DMS53 treated with DMSO at 0.1 percent for 48 hours (cell line): ENCODE results near the gene S1PR3.

Source experiments
- DNase-seq: peaks from one replicate; lab custom pipeline; 2025; ENCODE audit not compliant: unreplicated experiment; lab: John Stamatoyannopoulos, UW

S1PR3 gene

DNA sequence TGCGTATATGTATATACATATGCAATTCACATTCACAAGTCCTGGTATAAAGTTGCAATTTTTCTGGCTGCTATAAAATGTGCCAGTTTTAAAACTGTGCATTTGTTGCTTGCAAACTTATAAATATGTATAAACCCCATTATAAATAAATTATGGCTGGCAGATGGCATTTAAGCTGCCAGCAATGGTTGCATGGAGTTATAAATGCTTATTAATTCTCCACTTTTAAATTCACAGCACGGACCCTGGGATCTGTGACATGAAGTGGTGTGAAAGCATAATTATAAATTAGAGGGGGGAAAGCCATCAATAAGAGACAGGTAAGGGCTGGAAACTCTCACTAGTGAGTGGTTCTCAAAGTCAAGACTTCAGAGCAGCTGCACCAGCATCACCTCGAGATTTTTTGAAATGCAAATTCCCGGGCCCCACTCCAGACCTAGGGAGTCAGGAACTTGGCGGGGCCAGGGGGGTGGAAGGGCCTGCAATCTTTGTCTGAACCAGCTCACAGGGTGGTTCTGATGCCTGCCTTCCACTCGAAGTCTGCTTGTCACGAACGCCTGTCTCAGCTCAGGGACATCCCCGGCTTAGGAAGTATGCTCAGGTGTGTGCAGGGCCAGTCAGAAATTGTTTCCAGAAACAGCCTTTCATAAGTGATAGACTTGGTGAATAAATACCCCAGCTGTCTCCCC, 16.9 kb downstream of the S1PR3 start:
- DNase-seq = no peak

DNA sequence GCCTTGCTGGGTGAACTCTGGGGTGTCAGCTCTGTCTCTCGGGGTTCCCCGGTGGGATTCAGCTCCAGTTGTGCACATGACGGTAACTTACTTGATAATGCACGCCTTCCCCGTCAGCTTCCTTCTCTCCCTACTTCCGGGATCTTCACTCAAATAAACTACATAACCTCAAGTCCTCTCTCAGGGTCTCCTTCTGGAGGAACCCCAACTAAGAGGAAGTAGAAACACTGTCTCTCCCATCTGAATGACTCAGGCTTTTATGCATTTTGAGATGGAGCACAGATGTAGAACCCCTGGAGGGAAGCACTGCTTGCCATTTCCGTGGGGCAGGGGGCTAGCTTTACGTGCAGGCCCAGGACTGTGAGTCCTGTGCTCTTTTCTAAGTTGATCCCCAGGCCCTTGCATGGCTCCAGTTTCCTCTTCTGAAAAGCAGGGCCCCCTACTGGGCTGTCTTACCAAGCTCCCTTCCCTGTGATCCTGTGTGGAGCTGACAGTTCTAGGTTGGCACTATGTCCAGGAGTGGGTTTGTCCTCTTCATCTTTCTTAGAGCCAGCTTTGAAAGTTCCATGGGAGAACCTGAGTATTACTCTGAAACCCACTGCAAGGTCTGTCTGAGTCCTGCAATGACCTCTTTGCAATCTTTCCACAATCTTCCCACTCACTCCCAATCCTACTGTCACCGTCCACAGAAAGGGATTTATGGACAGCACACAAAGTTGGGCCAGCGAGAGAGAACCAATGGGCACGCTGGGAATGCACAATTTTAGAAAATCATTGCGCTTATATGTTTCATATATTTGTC, 17.7 kb downstream of the S1PR3 start:
- DNase-seq = no peak

DNA sequence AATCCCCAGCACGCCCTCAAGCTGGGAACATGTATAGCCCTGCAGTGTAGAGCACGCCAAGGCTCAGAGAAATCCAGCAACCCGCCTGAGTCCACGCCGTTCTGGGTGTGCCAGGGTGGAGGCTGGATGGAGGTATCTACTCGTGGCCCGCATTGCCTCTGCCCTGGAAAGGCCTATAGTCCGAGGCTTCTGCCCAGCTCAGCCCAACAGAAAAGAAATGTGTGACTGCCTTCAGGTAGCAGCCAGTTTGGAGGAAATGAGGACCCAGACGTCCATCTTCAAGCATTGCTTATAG, 18.2 kb downstream of the S1PR3 start:
- no peak for DNase-seq

DNA sequence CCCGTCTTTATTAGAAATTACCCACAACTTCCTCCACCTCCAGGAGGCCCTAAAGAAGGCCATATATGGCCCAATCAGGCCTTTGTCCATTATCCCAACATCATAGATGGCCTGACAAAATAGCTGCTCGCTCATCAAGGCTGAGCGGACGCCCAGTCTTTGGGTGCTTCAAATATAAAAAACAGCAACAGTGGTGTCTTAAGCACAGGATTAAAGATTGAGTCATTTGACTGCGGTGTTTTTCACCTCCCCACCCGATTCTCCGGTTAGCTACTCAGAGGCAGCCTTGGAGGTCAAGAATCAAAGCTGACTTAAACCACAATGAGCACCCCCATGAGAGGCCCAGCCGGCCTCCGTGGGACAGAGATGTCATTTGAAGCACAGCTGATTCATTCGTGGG, 18.8 kb downstream of the S1PR3 start:
- DNase-seq = no peak

DNA sequence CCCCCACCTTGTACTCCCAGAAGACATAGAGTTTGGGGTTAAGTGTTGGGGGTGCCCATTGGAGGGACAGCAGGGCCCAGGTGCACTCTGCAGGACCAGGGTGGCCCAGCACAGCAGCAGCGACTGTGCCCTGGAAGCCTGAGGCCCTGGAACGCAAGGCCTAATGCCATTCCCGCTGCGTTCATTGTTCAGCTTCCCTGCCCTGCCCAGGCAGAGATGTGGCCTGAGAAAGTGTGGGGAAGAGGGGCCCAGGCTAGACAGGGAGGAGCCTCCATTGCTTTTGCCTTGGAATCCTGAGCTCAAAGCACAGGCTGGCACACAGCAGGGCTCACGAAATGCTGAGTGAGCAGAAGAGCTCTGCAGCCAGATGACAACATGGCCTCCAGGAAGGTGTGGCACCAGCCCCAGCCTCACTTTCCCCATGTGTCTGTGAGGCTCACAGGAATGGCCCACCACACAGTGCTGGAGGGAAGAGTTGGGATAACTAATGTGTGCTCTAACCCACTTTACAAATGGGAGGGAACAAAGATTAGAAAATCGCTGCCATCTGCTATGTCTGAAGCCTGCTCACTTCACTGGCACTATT, 19.4 kb downstream of the S1PR3 start:
- DNase-seq = no peak

DNA sequence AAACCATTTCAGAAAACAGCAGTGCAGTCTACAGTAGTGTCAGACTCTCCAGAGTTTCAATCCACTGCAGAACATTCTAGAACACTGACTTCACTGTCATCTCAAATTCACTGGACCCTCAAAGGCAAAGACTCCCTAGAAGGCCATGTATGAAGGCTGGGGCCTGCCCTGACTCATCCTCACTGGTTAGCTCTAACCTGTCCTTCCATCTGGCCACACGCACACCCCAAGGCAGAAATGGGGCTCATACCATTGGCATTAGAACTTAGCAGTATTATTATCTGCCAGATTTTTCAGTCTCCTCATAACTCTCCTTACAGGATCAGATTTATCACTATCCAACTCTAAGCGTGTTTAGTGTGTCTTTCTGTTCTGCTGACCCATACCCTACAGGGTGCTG, 20.4 kb downstream of the S1PR3 start:
- no peak for DNase-seq

DNA sequence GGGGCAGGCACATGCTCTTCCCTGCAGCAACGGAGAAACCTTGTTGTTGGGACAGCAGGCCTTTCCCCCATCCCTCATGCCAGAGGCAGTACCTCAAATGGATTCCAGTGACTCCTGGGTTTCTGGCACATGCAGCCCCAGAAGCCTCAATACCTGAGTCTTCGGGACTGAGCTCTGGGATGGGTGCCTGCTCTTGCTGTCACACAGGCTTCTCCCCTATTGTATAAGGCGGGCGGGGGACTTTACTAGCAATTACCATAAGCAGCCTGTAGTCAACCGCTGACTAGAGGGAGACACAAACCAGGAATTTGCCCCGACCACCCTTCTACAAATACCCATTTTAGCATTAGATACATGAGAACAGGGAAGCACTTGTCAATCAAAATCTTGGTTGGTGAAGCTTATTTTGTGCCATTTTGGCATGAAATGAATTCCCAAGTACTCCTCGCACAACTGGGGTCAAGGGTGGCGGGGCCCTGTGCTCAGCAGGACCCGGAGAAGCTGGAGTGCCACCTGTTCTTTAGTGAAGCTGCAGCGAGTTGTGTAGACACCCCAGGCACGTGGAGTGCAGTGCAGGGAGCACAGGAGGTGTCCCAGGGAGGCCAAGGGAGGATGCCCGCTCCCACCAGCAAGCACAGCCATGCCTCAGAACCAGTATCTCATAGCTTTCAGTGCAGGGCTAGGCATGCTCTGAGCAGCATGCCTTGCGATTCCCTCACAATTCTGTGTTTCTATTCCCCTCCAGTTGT, 21.2 kb downstream of the S1PR3 start:
- DNase-seq = no peak

DNA sequence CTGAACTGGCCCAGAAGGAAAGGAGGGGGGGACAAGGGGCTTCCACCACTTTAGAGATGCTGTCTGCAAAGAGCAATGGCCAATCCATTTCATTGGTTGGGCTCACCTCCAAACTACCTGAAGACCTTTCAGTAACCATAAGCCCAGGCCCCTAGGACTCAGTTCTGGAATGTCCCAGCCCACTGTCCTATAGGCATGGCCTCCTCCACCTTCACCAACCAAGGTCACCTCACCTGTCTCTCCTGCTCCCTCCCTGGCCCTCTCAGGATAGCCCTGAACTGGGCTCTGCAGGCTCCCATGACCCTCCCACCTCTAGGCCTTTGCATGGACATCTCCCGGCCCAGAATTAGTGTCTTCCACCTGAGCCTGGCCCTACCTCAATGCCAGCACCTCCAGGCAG, 22.4 kb downstream of the S1PR3 start:
- no peak for DNase-seq

DNA sequence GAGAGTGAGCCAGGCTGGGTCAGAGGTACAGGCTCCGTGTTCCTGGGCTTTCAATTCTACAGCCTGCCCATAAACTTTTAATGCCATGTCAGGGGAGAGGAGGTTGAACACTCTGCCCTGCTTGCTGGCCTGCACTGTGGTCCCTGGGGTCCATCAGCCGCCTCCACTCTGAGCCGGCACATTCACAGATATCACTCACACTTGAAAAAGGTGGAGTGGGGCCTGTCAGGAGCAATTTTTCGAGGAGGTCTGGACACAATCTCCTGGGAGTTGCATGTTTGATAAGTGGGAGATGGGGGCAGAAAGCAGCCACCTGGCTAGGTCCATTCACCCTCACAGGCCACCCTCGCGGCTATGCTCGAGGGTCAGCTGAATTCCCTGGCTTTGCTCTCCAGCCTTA, 22.9 kb downstream of the S1PR3 start:
- no peak for DNase-seq

DNA sequence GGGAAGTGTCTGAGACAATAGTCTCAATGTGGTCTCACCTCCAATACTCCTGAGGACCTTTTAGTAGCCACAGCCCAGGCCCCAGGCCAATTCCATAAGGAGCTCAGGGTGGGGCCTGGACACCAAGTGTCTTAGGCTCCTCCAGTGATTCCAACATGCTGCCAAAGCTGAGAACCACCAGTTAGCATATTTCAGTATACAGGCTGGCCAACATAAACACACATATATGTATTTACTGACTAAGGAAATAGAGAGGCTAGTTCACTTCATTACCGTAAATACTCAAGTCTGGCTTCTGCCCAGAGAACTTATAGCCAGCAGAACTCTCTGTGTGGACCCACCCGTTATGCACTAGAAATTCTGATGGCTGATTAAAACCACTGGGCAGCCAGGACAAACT, 24.1 kb downstream of the S1PR3 start:
- DNase-seq = no peak

DNA sequence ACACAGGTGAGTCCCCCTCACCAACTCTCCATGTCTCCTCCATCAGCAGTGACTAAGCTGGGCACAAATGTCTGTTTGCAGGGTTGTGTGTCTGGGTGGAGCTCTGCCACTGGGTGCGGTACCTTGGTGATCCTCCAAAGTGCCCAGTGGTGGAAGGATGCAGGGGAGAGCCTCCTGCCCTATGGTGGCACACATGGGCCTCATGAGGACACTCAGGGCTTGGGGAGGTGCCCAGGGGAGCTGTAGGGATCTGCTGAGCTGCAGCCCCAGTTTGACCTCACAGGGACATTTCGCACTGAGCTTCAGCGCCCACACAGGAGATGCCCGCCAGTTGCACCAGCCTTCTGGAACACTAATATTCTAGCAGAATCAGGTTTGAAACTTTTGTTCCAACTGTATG, 29.5 kb downstream of the S1PR3 start:
- DNase-seq = no peak

DNA sequence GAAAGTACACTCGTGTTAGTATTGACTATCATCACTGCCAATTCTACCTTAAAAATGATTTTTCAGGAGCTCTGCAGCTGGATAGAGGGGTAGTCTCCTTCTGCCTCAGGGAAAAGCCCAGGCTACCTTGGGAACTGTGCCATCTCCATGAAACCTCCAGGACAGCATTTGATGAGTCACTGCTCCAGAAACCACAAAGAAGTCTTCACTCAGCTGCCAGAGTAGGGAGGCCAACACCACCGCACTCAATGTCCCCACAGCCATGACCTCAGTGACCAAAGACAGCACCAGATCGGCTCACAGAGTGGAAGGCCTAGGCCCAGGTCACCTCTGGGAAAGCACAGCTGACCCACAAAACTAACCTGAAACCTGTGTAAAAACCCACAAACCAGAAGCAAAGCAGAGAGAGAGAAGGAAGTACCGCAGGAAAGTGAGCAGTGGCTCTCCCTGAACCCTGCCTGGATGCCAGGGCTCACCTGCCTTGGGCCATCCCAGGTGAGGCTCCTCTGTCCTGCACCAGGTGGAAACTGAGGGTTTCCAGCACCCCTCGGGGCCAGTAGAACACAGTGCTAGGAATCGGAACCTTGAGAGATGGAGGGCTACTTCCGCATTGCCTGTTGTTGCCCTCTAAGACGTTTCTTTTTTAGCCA, 30.0 kb downstream of the S1PR3 start:
- DNase-seq = no peak

DNA sequence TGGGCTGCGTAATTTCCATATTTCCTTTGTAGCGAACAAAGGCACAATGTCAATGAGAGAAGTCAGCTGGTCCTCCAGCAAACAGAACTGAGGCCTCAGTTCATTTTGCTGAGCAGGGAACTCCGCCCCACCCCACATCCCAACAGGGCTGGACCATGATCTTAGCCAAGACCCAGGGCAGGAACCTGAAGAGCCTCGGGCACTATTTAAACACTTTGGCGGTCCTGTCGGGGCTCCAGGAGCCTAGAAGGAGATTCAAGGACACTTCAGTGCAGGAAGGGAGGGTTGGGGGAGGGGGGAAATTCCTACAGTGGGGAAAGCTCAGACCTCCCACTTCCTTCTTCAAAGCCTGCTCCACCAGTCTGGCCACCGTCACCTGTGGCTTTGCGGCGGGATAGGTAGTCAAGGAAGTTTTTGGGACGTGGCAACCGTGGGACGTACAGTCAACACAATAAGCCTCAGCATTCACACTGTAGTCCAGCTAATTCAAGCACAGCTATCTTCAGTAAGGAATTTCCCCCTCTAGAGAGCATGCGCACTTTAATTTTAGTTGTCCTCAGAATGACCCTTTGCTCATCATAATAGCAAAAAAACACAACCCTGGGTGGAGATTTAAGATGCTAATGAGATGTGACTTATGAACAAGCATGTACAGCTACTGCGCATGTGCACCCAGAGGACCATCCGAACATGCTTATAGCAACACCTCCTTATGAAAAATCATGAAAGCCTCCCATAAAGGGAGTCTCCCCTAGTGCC, 30.9 kb downstream of the S1PR3 start:
- DNase-seq = no peak

DNA sequence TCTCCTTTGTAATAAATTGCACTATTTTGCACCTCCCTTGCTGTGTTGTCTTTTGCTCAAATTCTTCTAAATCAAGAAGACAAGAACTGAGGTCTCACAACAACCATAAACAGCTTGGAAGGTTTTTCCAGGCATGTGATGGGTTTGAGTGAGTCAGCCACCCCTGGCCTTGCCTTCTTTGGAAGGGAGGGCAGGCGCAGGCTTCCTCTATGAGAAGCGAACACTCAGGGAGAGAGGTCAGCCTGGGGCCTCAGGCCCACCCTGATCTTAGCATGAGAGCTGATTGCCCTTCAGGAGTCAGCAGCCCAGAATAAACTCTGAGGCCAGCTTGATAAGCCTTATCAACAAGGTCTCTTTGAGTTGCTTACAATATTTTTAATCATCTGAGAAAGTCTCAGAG, 31.6 kb downstream of the S1PR3 start:
- DNase-seq = no peak

DNA sequence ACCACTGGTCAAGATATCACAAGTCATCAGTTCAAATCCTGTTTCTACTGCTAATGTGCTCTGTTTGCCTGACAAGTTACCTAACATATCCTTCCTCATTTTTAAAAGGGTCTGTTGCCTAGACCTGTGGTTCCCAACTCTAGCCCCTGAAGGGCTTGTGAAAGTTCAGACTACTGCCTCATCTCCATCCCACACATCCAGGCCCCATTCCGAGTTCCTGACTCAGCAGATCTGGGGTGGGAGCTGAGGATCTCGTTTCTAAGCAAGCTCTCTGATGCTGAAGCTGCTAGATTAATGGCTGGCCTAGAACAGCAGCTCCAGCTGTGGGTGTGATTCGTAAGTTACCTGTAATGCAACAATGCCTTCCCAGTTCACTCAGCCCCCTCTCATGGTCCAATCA, 32.5 kb downstream of the S1PR3 start:
- DNase-seq = no peak

DNA sequence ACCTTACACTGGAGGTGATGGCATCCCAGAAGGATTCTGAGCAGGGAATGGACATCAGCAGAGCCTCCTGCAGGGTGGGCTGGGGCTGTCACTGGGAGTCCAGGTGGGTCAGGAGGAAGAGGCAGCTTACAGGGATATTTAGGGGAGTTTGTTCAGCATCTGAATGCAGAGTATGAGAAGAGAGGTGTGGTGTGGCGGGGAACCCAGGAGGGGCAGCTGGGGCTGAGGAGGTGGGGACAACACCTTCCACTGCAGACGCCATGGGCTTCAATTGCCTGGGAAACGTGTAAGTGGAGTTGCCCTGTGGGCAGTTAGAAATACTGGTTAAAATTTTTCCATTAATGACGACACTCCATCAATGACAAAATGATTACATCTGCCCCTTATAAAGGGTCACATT, 33.5 kb downstream of the S1PR3 start:
- no peak for DNase-seq

DNA sequence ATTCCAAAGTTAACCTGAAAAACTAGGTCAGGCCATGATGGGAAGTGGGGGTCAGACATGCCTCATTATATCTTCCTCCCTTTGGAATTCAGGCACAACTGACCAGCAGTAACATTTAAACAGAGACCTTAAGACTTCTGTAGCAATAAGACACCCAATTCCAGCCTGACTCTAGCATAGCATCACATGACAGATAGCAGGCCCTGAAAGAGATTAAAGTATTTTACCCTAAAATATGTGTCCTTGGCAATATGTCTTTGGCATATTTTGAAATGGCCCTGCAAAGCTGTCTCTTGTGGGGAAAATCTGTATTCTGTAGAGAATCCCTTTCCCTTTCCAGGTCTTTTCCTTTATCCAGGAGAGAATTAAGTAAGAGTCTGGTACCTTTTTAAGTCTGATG, 34.3 kb downstream of the S1PR3 start:
- DNase-seq = no peak

DNA sequence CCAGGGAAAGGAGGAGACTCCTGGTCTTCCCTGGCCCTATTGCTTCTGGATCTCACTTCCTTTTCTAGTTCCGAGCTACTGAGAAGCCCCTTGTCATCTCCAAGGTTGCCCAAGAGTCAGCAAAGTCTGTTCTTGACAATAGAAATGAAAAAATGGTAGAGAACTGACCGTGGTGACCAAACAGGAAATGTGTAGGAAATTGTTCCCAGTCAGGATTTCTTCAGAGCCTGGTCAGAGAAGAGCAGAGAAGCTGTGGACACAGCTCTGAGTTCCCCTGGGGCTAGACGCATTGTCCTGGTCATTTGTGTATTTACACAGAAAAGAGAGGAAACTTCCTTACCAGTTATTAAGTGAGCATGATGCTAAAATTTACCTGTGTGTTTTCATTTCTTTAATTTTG, 35.6 kb downstream of the S1PR3 start:
- DNase-seq = no peak

DNA sequence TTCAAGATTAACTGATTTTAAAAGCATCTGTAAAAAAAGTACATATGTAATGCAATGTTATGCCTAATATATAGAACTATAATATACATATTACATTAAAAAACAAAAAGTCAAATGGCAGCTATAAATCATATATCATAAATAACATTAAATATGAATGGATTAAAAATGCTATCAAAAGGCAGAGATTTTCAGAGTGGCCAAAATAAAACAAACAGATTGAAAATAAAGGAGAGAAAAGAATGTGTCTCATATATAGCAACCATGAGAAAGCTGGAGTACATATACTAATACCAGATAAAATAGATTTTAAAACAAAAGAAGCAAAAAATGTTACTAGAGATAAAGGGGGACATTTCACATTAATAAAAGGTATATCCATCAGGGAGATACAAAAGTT, 38.5 kb downstream of the S1PR3 start:
- DNase-seq = no peak

DNA sequence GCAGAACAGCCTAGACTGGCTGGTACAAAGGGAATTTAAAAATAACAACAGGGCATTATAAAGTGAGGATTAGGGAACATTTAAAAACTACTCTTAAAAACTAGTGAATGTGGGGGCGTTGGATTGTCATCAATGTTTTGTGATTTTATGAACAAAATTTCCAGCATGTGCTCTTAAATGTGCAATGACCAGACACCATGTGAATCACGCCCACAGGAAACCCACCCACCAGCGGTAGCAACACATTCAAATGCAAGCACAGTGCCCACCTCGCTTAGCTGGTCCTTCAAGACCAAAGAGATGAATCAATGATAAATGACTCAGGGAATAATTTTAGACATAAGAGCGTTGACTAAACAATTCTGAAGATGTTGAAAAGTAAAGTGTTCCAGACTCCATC, 40.9 kb downstream of the S1PR3 start:
- DNase-seq = no peak

DNA sequence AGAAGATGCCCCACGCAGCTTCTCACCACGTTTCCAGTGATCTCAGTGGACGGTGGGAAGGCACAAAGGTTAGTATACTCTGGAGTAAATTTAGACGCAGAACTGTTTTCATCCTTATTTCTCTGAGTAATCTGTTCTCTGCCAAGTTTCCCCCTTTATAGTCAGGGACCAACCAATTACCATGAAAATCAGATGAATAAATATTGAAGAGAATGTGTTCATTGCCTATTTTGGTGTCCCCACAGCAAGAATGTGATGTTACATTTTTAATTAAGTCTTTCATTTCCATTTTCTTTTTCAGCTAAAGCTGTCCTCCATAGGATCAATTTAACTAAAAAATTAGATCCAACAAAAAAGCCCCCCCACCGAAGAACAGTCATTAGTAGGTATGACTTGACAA, 41.4 kb downstream of the S1PR3 start:
- no peak for DNase-seq
